Keratinocyte (primary cell): ENCODE data around the gene GPX4.

Source experiments
- CTCF ChIP-seq, 3 experiments: IDR thresholded peaks in 1 of 3; conservative IDR thresholded peaks in 1 of 3; optimal IDR thresholded peaks in 1 of 3; 2 replicates in 2 of 3; 3 replicates in 1 of 3; pipeline versions ENCODE3 to v1.5.1; 2011; ENCODE audit warnings: low read length in 3 of 3, mild to moderate bottlenecking in 3 of 3, moderate library complexity in 2 of 3, control low read depth in 1 of 3, inconsistent platforms in 1 of 3; ENCODE audit not compliant: insufficient read depth in 2 of 3; ENCODE audit errors: extremely low read depth in 1 of 3
- EZH2 ChIP-seq: IDR thresholded peaks from one replicate; pipeline ENCODE4 v1.6.1; 2012; ENCODE audit warnings: inconsistent platforms, mild to moderate bottlenecking, low read length, moderate library complexity

GRCh38 chr19:1082165-1082927, 21.4 kb upstream of the GPX4 start:
- TF ChIP-seq CTCF (optimal IDR thresholded peaks at IDR 0.05 in 1 of 3, IDR thresholded peaks at IDR 0.05 in 1 of 3, conservative IDR thresholded peaks at IDR 0.05 in 1 of 3; ENCODE audit: extremely low read depth in 1 of 3, insufficient read depth in 2 of 3, low read length in 3 of 3) = no peak
- no peak for TF ChIP-seq EZH2
